COLO668 (cell line): Measurements from ENCODE around the gene A2M.

Experiments
- DNase-seq: peaks from one replicate; lab custom pipeline; 2025; ENCODE audit not compliant: unreplicated experiment; lab: John Stamatoyannopoulos, UW

The A2M gene

GRCh38 chr12:9099552-9100190 is 16.0 kb downstream of the A2M start:
- DNase-seq: no peak

- DNase-seq: no peak
Measured at GRCh38 chr12:9098463-9099026, 17.2 kb downstream of the A2M start.

- no peak for DNase-seq
Measured at GRCh38 chr12:9098115-9098452, 17.6 kb downstream of the A2M start.

- no peak for DNase-seq
Measured at GRCh38 chr12:9096563-9097176, 19.0 kb downstream of the A2M start.

GRCh38 chr12:9095322-9095721 is 20.4 kb downstream of the A2M start:
- no peak for DNase-seq

- DNase-seq: no peak
Measured at GRCh38 chr12:9094512-9095206, 21.1 kb downstream of the A2M start.

- no peak for DNase-seq
Measured at GRCh38 chr12:9091891-9092598, 23.7 kb downstream of the A2M start.

GRCh38 chr12:9090220-9090619 is 25.5 kb downstream of the A2M start:
- DNase-seq: no peak

GRCh38 chr12:9087087-9087835 is 28.5 kb downstream of the A2M start:
- no peak for DNase-seq

- DNase-seq: no peak
Measured at GRCh38 chr12:9086087-9086486, 29.6 kb downstream of the A2M start.

GRCh38 chr12:9084417-9084816 is 31.3 kb downstream of the A2M start:
- DNase-seq: no peak

- DNase-seq: no peak
Measured at GRCh38 chr12:9083793-9084192, 31.9 kb downstream of the A2M start.

GRCh38 chr12:9081667-9082427 is 33.9 kb downstream of the A2M start:
- no peak for DNase-seq

- no peak for DNase-seq
Measured at GRCh38 chr12:9079883-9080675, 35.6 kb downstream of the A2M start.

GRCh38 chr12:9079082-9079481 is 36.6 kb downstream of the A2M start:
- DNase-seq: no peak

GRCh38 chr12:9077152-9078031 is 38.3 kb downstream of the A2M start:
- no peak for DNase-seq

GRCh38 chr12:9076733-9077132 is 39.0 kb downstream of the A2M start:
- no peak for DNase-seq

GRCh38 chr12:9075138-9075535 is 40.6 kb downstream of the A2M start:
- DNase-seq: no peak
